Esophagus mucosa (tissue), 1 donor: Measurements from ENCODE around the gene FAM234B. TPM values are rescaled to one million over a fixed set of nuclear protein-coding genes. Genes with fewer than 3 reads are reported as not detected.
"Not testable (repeated sequence)": the region's sequence is repeated elsewhere in the genome, so short reads cannot be mapped to it uniquely, and the experiment has no call there.

Experiments
- ATAC-seq: fragments of 200-7000 bp; cut with Tn5 transposase; one replicate; pipeline ENCODE4 v1.9.1; 2020
- total RNA-seq: library from RNA; stranded (reverse); gene quantifications from one replicate; pipeline ENCODE4 v1.2.4, GENCODE V29; 2023
- donor health status: DM: yes; HTN: yes; CAD: no.

Gene FAM234B
- total RNA-seq, 1 donor from 2014 or later: 2.4 TPM

- no peak for ATAC-seq
Measured at GRCh38 chr12:13024531-13024916, 19.7 kb upstream of the FAM234B start.

- no peak for ATAC-seq
Measured at GRCh38 chr12:13026286-13026685, 17.9 kb upstream of the FAM234B start.

GRCh38 chr12:13027032-13027431, 17.1 kb upstream of the FAM234B start:
- no peak for ATAC-seq

- no peak for ATAC-seq
Measured at GRCh38 chr12:13027508-13027907, 16.7 kb upstream of the FAM234B start.

GRCh38 chr12:13028825-13029570, 15.2 kb upstream of the FAM234B start:
- ATAC-seq: no peak

- ATAC-seq: no peak
Measured at GRCh38 chr12:13030541-13031291, 13.5 kb upstream of the FAM234B start.

- ATAC-seq: no peak
Measured at GRCh38 chr12:13032164-13032563, 12.0 kb upstream of the FAM234B start.

- ATAC-seq: no peak
Measured at GRCh38 chr12:13033476-13033875, 10.7 kb upstream of the FAM234B start.

- not testable (repeated sequence) for ATAC-seq
Measured at GRCh38 chr12:13035335-13035734, 8.8 kb upstream of the FAM234B start.

- ATAC-seq: no peak
Measured at GRCh38 chr12:13036881-13037280, 7.3 kb upstream of the FAM234B start.

GRCh38 chr12:13038491-13039161, 5.6 kb upstream of the FAM234B start:
- ATAC-seq: peak; percentile 70

GRCh38 chr12:13039328-13039956, 4.7 kb upstream of the FAM234B start:
- ATAC-seq: peak; percentile 14

- ATAC-seq: no peak
Measured at GRCh38 chr12:13041224-13041623, 3.0 kb upstream of the FAM234B start.

- no peak for ATAC-seq
Measured at GRCh38 chr12:13042666-13043230, 1.4 kb upstream of the FAM234B start.

- ATAC-seq: no peak
Measured at GRCh38 chr12:13044906-13045299, 722 bp downstream of the FAM234B start.

GRCh38 chr12:13045816-13046215, 1.6 kb downstream of the FAM234B start:
- ATAC-seq: no peak

GRCh38 chr12:13046964-13047363, 2.8 kb downstream of the FAM234B start:
- ATAC-seq: no peak

GRCh38 chr12:13049816-13050215, 5.6 kb downstream of the FAM234B start:
- ATAC-seq: no peak

GRCh38 chr12:13052421-13052820, 8.2 kb downstream of the FAM234B start:
- ATAC-seq: no peak

GRCh38 chr12:13053617-13054016, 9.4 kb downstream of the FAM234B start:
- ATAC-seq: not testable (repeated sequence)

- ATAC-seq: no peak
Measured at GRCh38 chr12:13060581-13060980, 16.4 kb downstream of the FAM234B start.

- ATAC-seq: no peak
Measured at GRCh38 chr12:13061377-13061776, 17.2 kb downstream of the FAM234B start.

- no peak for ATAC-seq
Measured at GRCh38 chr12:13062669-13063068, 18.5 kb downstream of the FAM234B start.
